ENCODE measurements around the gene TMEM94. TPM values are rescaled to one million over a fixed set of nuclear protein-coding genes. Genes with fewer than 3 reads are reported as not detected.

TMEM94 gene
- total and polyA plus RNA-seq, 2 of the 13 experiments (the other 11 are each of a cell fraction or from before 2014, with no cell fraction given): 32.6 to 134 TPM

DNA sequence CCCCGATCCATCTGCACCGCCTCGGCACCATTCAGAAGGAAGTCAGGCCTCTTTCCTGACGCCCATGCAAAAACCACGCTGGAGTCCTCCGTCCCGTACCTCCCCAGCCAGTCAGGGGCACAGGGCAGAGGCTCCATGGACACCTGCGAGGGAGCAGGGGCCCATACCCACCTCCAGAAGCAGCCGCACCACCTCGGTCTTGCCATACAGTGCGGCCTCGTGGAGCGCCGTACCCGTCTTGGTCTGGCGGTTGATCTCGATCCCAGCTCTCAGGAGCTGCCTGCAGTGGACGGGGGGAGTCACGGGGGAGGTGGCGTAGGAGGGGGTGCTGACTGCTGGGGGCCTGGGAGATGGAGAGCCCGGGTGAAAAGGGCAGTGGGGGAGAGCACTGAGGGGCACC is 49.7 kb downstream of the TMEM94 start:
- H2AFZ ChIP-seq (ENCODE audit: low read length): no peak overlapping the region
- no peaks in the 10 kb centered on the region for H3K79me2 ChIP-seq (ENCODE audit: insufficient read depth, low read length)
- intact Hi-C loops (cut with micrococcal nuclease; ENCODE audit: unreplicated experiment): no loop called here
- peaks cover under 1% of the 10 kb centered on the region; the same call in 1 of the 2 replicates for H4K20me1 ChIP-seq (ENCODE audit: insufficient read depth, low read length)
- ATAC-seq: no peak
- WGBS (ENCODE audit: low lambda C conversion rate): 97% methylated on average over 20 of the region's 21 CpGs
- H3K9me3 ChIP-seq (ENCODE audit: low read length): no peaks in the 10 kb centered on the region
- no TSS peak for BruUV-seq (replicated peaks)
- H3K4me1 ChIP-seq (ENCODE audit: insufficient read depth, low read length): peaks cover 43% of the 10 kb centered on the region
- H3K36me3 ChIP-seq (replicated peaks in 1 of 2; ENCODE audit: control insufficient read depth in 1 of 2, insufficient read depth in 2 of 2, low read length in 2 of 2): peaks cover 4 to 21% of the 10 kb centered on the region in 2 experiments
- TF ChIP-seq KLF16 (CRISPR knock-in tag; IDR thresholded peaks at IDR 0.05): no peak
- TF ChIP-seq AGO2 (optimal IDR thresholded peaks at IDR 0.05; ENCODE audit: low read depth, low read length): peak; percentile 7
- no peak for TF ChIP-seq ISX (CRISPR knock-in tag; conservative IDR thresholded peaks at IDR 0.05)
- TF ChIP-seq SAP130 (CRISPR knock-in tag; IDR thresholded peaks at IDR 0.05; ENCODE audit: low read depth): no peak
- TF ChIP-seq CENPX (CRISPR knock-in tag; IDR thresholded peaks at IDR 0.05): no peak
- no peak for TF ChIP-seq PHB2 (IDR thresholded peaks at IDR 0.05; ENCODE audit: partially characterized antibody)
- TF ChIP-seq SKI (IDR thresholded peaks at IDR 0.05; ENCODE audit: partially characterized antibody): no peak
- CTCF ChIA-PET (ENCODE audit: low intra/inter-chr PET ratio, low total read pairs): no interaction called here
- POLR2A ChIA-PET: no interaction called here
- H3K9ac ChIP-seq (ENCODE audit: insufficient read depth, low read depth, low read length): no peak overlapping the region
- no peak overlapping the region for H3K27ac ChIP-seq (ENCODE audit: extremely low read length, insufficient read depth, low read length)
- no peak for FAIRE-seq
- H3K4me3 ChIP-seq (replicated peaks in 1 of 3; ENCODE audit: insufficient read depth in 1 of 3, low read depth in 2 of 3, low read length in 3 of 3): no peak overlapping the region
- in situ Hi-C loops (cut with HindIII; ENCODE audit: extremely low pct_ligation_motif_present, low pct_unique_long_range_greater_than_20kb): loop anchor here (5.0 kb wide), 1 partner anchor 79 kb away; no protein-coding TSS in a partner anchor
- H3K27me3 ChIP-seq (ENCODE audit: control insufficient read depth in 1 of 2, insufficient read depth in 2 of 2, low read length in 2 of 2): no peaks in the 10 kb centered on the region
- no peak overlapping the region for H3K4me2 ChIP-seq (ENCODE audit: low read depth, low read length)
- DNase-seq (ENCODE audit: low spot score): no peak

DNA sequence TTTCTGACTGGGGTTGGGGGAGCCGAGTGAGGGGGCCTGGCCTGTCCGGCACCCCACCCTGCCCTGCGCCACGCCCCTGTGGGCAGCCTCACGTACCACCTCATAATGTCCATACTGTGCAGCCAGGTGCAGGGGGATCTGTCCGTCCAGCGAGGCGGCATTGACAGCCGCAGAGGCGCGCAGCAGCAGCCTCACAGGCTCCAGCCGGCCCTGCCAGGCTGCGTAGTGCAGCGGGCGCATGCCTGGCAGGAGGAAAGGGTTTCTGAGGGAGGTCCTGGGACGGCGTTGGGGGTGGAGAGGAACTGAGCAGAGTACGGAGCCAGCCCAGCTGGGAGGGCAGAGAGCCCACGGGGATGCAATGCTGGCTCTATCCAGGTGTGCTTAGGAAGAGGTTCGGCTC is 50.5 kb downstream of the TMEM94 start:
- H2AFZ ChIP-seq (ENCODE audit: low read length): no peak overlapping the region
- intact Hi-C loops (cut with micrococcal nuclease; ENCODE audit: unreplicated experiment): no loop called here
- 97% methylated on average over 13 of the region's 20 CpGs for WGBS (ENCODE audit: low lambda C conversion rate)
- no peak overlapping the region for H3K4me3 ChIP-seq (replicated peaks in 1 of 3; ENCODE audit: insufficient read depth in 1 of 3, low read depth in 2 of 3, low read length in 3 of 3)
- H3K9ac ChIP-seq (ENCODE audit: insufficient read depth, low read depth, low read length): no peak overlapping the region
- H3K4me2 ChIP-seq (ENCODE audit: low read depth, low read length): no peak overlapping the region
- DNase-seq (ENCODE audit: low spot score) (no peak), ATAC-seq (no peak), FAIRE-seq (no peak)
- TF ChIP-seq NPAS2 (CRISPR knock-in tag; IDR thresholded peaks at IDR 0.05; ENCODE audit: borderline replicate concordance) (no peak), AGO2 (optimal IDR thresholded peaks at IDR 0.05; ENCODE audit: low read depth, low read length) (peak; percentile 4), ZMAT3 (CRISPR knock-in tag; conservative IDR thresholded peaks at IDR 0.05) (no peak), GTF2F1 (IDR thresholded peaks at IDR 0.05; ENCODE audit: low read length) (no peak)
- TF ChIP-seq, protein P1, sequence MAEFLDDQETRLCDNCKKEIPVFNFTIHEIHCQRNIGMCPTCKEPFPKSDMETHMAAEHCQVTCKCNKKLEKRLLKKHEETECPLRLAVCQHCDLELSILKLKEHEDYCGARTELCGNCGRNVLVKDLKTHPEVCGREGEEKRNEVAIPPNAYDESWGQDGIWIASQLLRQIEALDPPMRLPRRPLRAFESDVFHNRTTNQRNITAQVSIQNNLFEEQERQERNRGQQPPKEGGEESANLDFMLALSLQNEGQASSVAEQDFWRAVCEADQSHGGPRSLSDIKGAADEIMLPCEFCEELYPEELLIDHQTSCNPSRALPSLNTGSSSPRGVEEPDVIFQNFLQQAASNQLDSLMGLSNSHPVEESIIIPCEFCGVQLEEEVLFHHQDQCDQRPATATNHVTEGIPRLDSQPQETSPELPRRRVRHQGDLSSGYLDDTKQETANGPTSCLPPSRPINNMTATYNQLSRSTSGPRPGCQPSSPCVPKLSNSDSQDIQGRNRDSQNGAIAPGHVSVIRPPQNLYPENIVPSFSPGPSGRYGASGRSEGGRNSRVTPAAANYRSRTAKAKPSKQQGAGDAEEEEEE (CRISPR knock-in tag; IDR thresholded peaks at IDR 0.05; ENCODE audit: borderline replicate concordance): no peak
- H3K4me1 ChIP-seq (ENCODE audit: insufficient read depth, low read length): peaks cover 51% of the 10 kb centered on the region
- no peaks in the 10 kb centered on the region for H3K9me3 ChIP-seq (ENCODE audit: low read length)
- peaks cover 4 to 21% of the 10 kb centered on the region in 2 experiments for H3K36me3 ChIP-seq (replicated peaks in 1 of 2; ENCODE audit: control insufficient read depth in 1 of 2, insufficient read depth in 2 of 2, low read length in 2 of 2)
- CTCF ChIA-PET (ENCODE audit: low intra/inter-chr PET ratio, low total read pairs): no interaction called here
- H3K27me3 ChIP-seq (ENCODE audit: control insufficient read depth in 1 of 2, insufficient read depth in 2 of 2, low read length in 2 of 2): no peaks in the 10 kb centered on the region
- BruUV-seq (replicated peaks): no TSS peak
- no peak overlapping the region for H3K27ac ChIP-seq (ENCODE audit: extremely low read length, insufficient read depth, low read length)
- H4K20me1 ChIP-seq (ENCODE audit: insufficient read depth, low read length): peaks cover 5% of the 10 kb centered on the region; the same call in 1 of the 2 replicates
- no peaks in the 10 kb centered on the region for H3K79me2 ChIP-seq (ENCODE audit: insufficient read depth, low read length)
- POLR2A ChIA-PET: no interaction called here
- in situ Hi-C loops (cut with HindIII; ENCODE audit: extremely low pct_ligation_motif_present, low pct_unique_long_range_greater_than_20kb): loop anchor here (5.0 kb wide), 1 partner anchor 80 kb away; no protein-coding TSS in a partner anchor

All from HepG2 (cell line).